ENCODE results near the gene ELOF1.
A peak's percentile ranks its signal among the peaks of the same experiment; 100 is the strongest.

ELOF1 gene

GRCh38 chr19:11528551-11529341, 30.3 kb downstream of the ELOF1 start, which contains the start of gene ECSIT:
ECSIT (minus strand) TSS chr19:11529134; CDS start chr19:11519170, 9,964 bp downstream.
- no peak for TF ChIP-seq CTCF (IDR thresholded peaks at IDR 0.05; ENCODE audit: extremely low read depth, missing control alignments)

GRCh38 chr19:11519138-11519537, 39.9 kb downstream of the ELOF1 start:
- DNase-seq (ENCODE audit: low spot score): no peak
- TF ChIP-seq CTCF (IDR thresholded peaks at IDR 0.05; ENCODE audit: extremely low read depth, missing control alignments): no peak

More at GRCh38 chr19:11528551-11529341, 30.3 kb downstream of the ELOF1 start, which contains the start of gene ECSIT:
- peak; percentile 97 for DNase-seq (ENCODE audit: low spot score)

- no peak for DNase-seq (ENCODE audit: low spot score)
- TF ChIP-seq CTCF (IDR thresholded peaks at IDR 0.05; ENCODE audit: extremely low read depth, missing control alignments): no peak
Measured at GRCh38 chr19:11513946-11514345, 45.1 kb downstream of the ELOF1 start.

GRCh38 chr19:11510444-11510843, 48.6 kb downstream of the ELOF1 start:
- no peak for TF ChIP-seq CTCF (IDR thresholded peaks at IDR 0.05; ENCODE audit: extremely low read depth, missing control alignments)
- no peak for DNase-seq (ENCODE audit: low spot score)

- TF ChIP-seq CTCF (IDR thresholded peaks at IDR 0.05; ENCODE audit: extremely low read depth, missing control alignments): no peak
- no peak for DNase-seq (ENCODE audit: low spot score)
Measured at GRCh38 chr19:11507370-11508078, 51.5 kb downstream of the ELOF1 start.

- no peak for TF ChIP-seq CTCF (IDR thresholded peaks at IDR 0.05; ENCODE audit: extremely low read depth, missing control alignments)
- no peak for DNase-seq (ENCODE audit: low spot score)
Measured at GRCh38 chr19:11506967-11507366, 52.1 kb downstream of the ELOF1 start.

GRCh38 chr19:11506101-11506555, 52.9 kb downstream of the ELOF1 start:
- TF ChIP-seq CTCF (IDR thresholded peaks at IDR 0.05; ENCODE audit: extremely low read depth, missing control alignments): no peak
- no peak for DNase-seq (ENCODE audit: low spot score)

Data from GM20000 (cell line).